H1 (cell line): ENCODE data around the gene PCDHA1. TPM values are rescaled to one million over a fixed set of nuclear protein-coding genes. Genes with fewer than 3 reads are reported as not detected.

Experiments used
- CTCF ChIA-PET: fragments of 300-600 bp; sonication (Branson Sonifier 250); formaldehyde crosslinking; loops from one replicate; lab custom pipeline; 2021; ENCODE audit not compliant: partially characterized antibody; lab: Charles Lee
- POLR2A ChIA-PET: fragments of 300-600 bp; sonication (Branson Sonifier 250); formaldehyde crosslinking; loops from one replicate; lab custom pipeline; 2021; ENCODE audit warnings: inconsistent platforms; ENCODE audit not compliant: partially characterized antibody; lab: Charles Lee
- DNase-seq, 2 experiments: peaks; one replicate each; pipeline versions ENCODE4 v3.0.0 to v3.0.0-alpha.2; 2010 to 2022; ENCODE audit warnings: low spot score in 2 of 2, low read depth in 1 of 2, mixed read lengths in 1 of 2
- FAIRE-seq: peaks from 2 replicates; lab custom pipeline; 2011; peaks lifted over from hg19 to GRCh38; lab: Jason Lieb, UNC
- H2AFZ ChIP-seq: 2 replicates; pipeline ENCODE4 v1.8.1; 2012; ENCODE audit warnings: low read length, inconsistent platforms
- H2AK5ac ChIP-seq: 2 replicates; pipeline ENCODE4 v1.6.1; 2013; ENCODE audit warnings: low read depth, low read length
- H2BK120ac ChIP-seq: replicated peaks from 2 replicates; pipeline ENCODE3; 2013; ENCODE audit warnings: low read depth, low read length, inconsistent platforms
- H2BK12ac ChIP-seq: 2 replicates; pipeline ENCODE4 v1.6.1; 2013; ENCODE audit warnings: low read depth, low read length
- H2BK15ac ChIP-seq: 2 replicates; pipeline ENCODE4 v1.6.1; 2013; ENCODE audit warnings: low read length
- H2BK20ac ChIP-seq: 2 replicates; pipeline ENCODE4 v1.6.1; 2013; ENCODE audit warnings: low read length
- H2BK5ac ChIP-seq: 2 replicates; pipeline ENCODE4 v1.6.1; 2013; ENCODE audit warnings: low read depth, low read length
- H3K14ac ChIP-seq: 2 replicates; pipeline ENCODE4 v1.6.1; 2013; ENCODE audit warnings: inconsistent platforms; ENCODE audit not compliant: insufficient read length
- H3K18ac ChIP-seq: 2 replicates; pipeline ENCODE4 v1.6.1; 2013; ENCODE audit warnings: low read length; ENCODE audit errors: extremely low read depth
- H3K23ac ChIP-seq: 2 replicates; pipeline ENCODE4 v1.6.1; 2013; ENCODE audit warnings: inconsistent platforms; ENCODE audit not compliant: insufficient read length
- H3K23me2 ChIP-seq: 2 replicates; pipeline ENCODE4 v1.6.1; 2013; ENCODE audit warnings: low read depth, low read length
- H3K27ac ChIP-seq: 2 replicates; pipeline ENCODE4 v1.6.1; 2011; ENCODE audit warnings: low read depth, low read length, inconsistent platforms
- H3K27me3 ChIP-seq, 4 experiments: replicated peaks in 1 of 4; 1 replicate in 1 of 4; 2 replicates in 3 of 4; pipeline versions ENCODE4 v1.6.1 to v1.8.1; 2011 to 2013; ENCODE audit warnings: low read length in 3 of 4, mild to moderate bottlenecking in 3 of 4, inconsistent platforms in 2 of 4, mixed read lengths in 2 of 4, moderate library complexity in 1 of 4; ENCODE audit not compliant: control insufficient read depth in 3 of 4, insufficient read depth in 3 of 4; ENCODE audit errors: extremely low read depth in 1 of 4
- H3K36me3 ChIP-seq, 4 experiments: 2 replicates each; pipeline versions ENCODE4 v1.6.1 to v1.8.1; 2011 to 2013; ENCODE audit warnings: mild to moderate bottlenecking in 4 of 4, low read length in 3 of 4, moderate library complexity in 2 of 4, control low read depth in 1 of 4, inconsistent platforms in 1 of 4; ENCODE audit not compliant: insufficient read depth in 4 of 4, control insufficient read depth in 2 of 4
- H3K4ac ChIP-seq: replicated peaks from 2 replicates; pipeline ENCODE3; 2013; ENCODE audit warnings: low read length, low read depth, mixed read lengths, inconsistent platforms; ENCODE audit not compliant: insufficient read length
- H3K4me1 ChIP-seq, 4 experiments: replicated peaks in 1 of 4; 1 replicate in 1 of 4; 2 replicates in 3 of 4; pipeline versions ENCODE4 v1.6.1 to v1.8.1; 2011 to 2013; ENCODE audit warnings: low read length in 3 of 4, inconsistent platforms in 2 of 4, mixed read lengths in 1 of 4; ENCODE audit not compliant: insufficient read depth in 4 of 4, control insufficient read depth in 3 of 4
- H3K4me2 ChIP-seq, 2 experiments: 2 replicates each; pipeline versions ENCODE4 v1.6.1 to v1.8.1; 2011 to 2013; ENCODE audit warnings: low read depth in 2 of 2, low read length in 2 of 2, control low read depth in 1 of 2, inconsistent platforms in 1 of 2, mild to moderate bottlenecking in 1 of 2; ENCODE audit not compliant: insufficient read depth in 1 of 2
- H3K4me3 ChIP-seq, 4 experiments: fragments of 200-600, 300-600 bp in 1 of 4; sonication (generic), shearing (Covaris generic), sonication (Bioruptor Twin) in 1 of 4; 2 replicates each; pipeline versions ENCODE4 v1.5.1 to v1.8.1; 2011 to 2016; ENCODE audit warnings: low read length in 4 of 4, low read depth in 3 of 4, control low read depth in 2 of 4, inconsistent platforms in 2 of 4, mild to moderate bottlenecking in 2 of 4, mixed read lengths in 1 of 4, moderate library complexity in 1 of 4; ENCODE audit not compliant: insufficient read depth in 2 of 4; ENCODE audit errors: extremely low read depth in 1 of 4
- H3K56ac ChIP-seq: replicated peaks from 2 replicates; pipeline ENCODE3; 2013; ENCODE audit warnings: low read depth, mild to moderate bottlenecking, mixed read lengths, low read length, inconsistent platforms; ENCODE audit not compliant: insufficient read length
- H3K79me1 ChIP-seq: 2 replicates; pipeline ENCODE4 v1.6.1; 2013; ENCODE audit warnings: low read depth, low read length, control low read depth
- H3K79me2 ChIP-seq, 2 experiments: 2 replicates each; pipeline versions ENCODE4 v1.6.1 to v1.8.1; 2012 to 2013; ENCODE audit warnings: low read length in 2 of 2, mild to moderate bottlenecking in 2 of 2, inconsistent platforms in 1 of 2; ENCODE audit not compliant: insufficient read depth in 2 of 2, control insufficient read depth in 1 of 2
- H3K9ac ChIP-seq, 4 experiments: replicated peaks in 1 of 4; 1 replicate in 1 of 4; 2 replicates in 3 of 4; pipeline versions ENCODE4 v1.6.1 to v1.8.1; 2011 to 2013; ENCODE audit warnings: low read depth in 3 of 4, low read length in 3 of 4, control low read depth in 2 of 4, mild to moderate bottlenecking in 2 of 4, moderate library complexity in 2 of 4, inconsistent platforms in 1 of 4; ENCODE audit errors: extremely low read depth in 1 of 4
- H3K9me3 ChIP-seq, 2 experiments: 2 replicates each; pipeline versions ENCODE4 v1.6.1 to v1.8.1; 2012 to 2013; ENCODE audit warnings: mild to moderate bottlenecking in 2 of 2, moderate library complexity in 2 of 2, control low read depth in 1 of 2, inconsistent platforms in 1 of 2, low read depth in 1 of 2, low read length in 1 of 2, mixed read lengths in 1 of 2; ENCODE audit not compliant: insufficient read depth in 2 of 2
- H4K20me1 ChIP-seq, 2 experiments: replicated peaks in 1 of 2; 2 replicates each; pipeline versions ENCODE3 to v1.8.1; 2011 to 2013; ENCODE audit warnings: inconsistent platforms in 2 of 2, low read length in 2 of 2, mild to moderate bottlenecking in 1 of 2; ENCODE audit not compliant: insufficient read depth in 2 of 2, control insufficient read depth in 1 of 2
- H4K5ac ChIP-seq: 2 replicates; pipeline ENCODE4 v1.6.1; 2013; ENCODE audit warnings: low read length, low read depth, mixed read lengths, inconsistent platforms; ENCODE audit not compliant: insufficient read length
- H4K8ac ChIP-seq: 2 replicates; pipeline ENCODE4 v1.8.0; 2013; ENCODE audit warnings: mild to moderate bottlenecking, moderate library complexity, low read length, inconsistent platforms; ENCODE audit not compliant: insufficient read depth; ENCODE audit errors: extremely low read depth
- H4K91ac ChIP-seq: replicated peaks from 2 replicates; pipeline ENCODE3; 2013; ENCODE audit warnings: low read length, mixed read lengths, inconsistent platforms; ENCODE audit not compliant: insufficient read length
- BACH1 ChIP-seq: IDR thresholded peaks from 2 replicates; pipeline ENCODE4 v1.6.1; 2012; ENCODE audit warnings: low read length, improper control_type of control experiment
- SIX5 ChIP-seq: IDR thresholded peaks from 2 replicates; pipeline ENCODE4 v1.6.1; 2011; ENCODE audit warnings: mild to moderate bottlenecking, low read depth, low read length
- YY1 ChIP-seq: IDR thresholded peaks from 2 replicates; pipeline ENCODE4 v1.6.1; 2011; ENCODE audit warnings: low read depth, mild to moderate bottlenecking, low read length
- ZNF274 ChIP-seq: IDR thresholded peaks from 2 replicates; pipeline ENCODE4 v1.7.0; 2012; ENCODE audit warnings: low read length, borderline replicate concordance; ENCODE audit errors: extremely low read depth
- WGBS, 2 experiments: shearing (Covaris generic) in 1 of 2; methylation state at CpG; one replicate each; pipeline versions ENCODE4 v1.1.6 to v1.1.7; 2013 to 2015; ENCODE audit warnings: low lambda C conversion rate in 2 of 2, mixed read lengths in 2 of 2, inconsistent platforms in 1 of 2, low coverage in 1 of 2, missing lambda C conversion rate in 1 of 2; ENCODE audit not compliant: insufficient replicate concordance in 2 of 2, insufficient coverage in 1 of 2, insufficient read length in 1 of 2; ENCODE audit errors: extremely low coverage in 1 of 2, missing lambda C conversion rate in 1 of 2; 5-methylcytosine and 5-hydroxymethylcytosine counted together
- polyA plus RNA-seq, 7 experiments: library from polyadenylated mRNA; depleted of rRNA in 3 of 7; stranded (reverse) in 5 of 7; unstranded in 2 of 7; fragments of >200 nt in 5 of 7; fragments of 200-250 nt in 2 of 7; gene quantifications; 1 replicate in 5 of 7; 2 replicates in 1 of 7; 4 replicates in 1 of 7; pipeline versions ENCODE4 v1.2.1 to v1.2.3, GENCODE V29; 2011 to 2013; ENCODE audit warnings: missing spikeins in 2 of 7, mixed read lengths in 2 of 7
- total RNA-seq: library from RNA; stranded (reverse); fragmentation: NEBNext Ultra II Directional; extraction: Animal tissue kit (Norgen Biotek cat#: 25700); gene quantifications from 2 replicates; pipeline ENCODE4 v1.2.1, GENCODE V29; 2021

The PCDHA1 gene
- total and polyA plus RNA-seq, 2 of the 8 experiments (the other 6 are each of a cell fraction or from before 2014, with no cell fraction given) = 0.23 to 0.50 TPM

GRCh38 chr5:140764177-140764973 is 21.6 kb upstream of the PCDHA1 start:
- Histone ChIP-seq H4K91ac (no peak overlapping the region), H3K4ac (no peak overlapping the region), H2AK5ac (no peak overlapping the region), H3K4me2 (no peak overlapping the region), H2BK15ac (no peak overlapping the region), H3K18ac (no peak overlapping the region), H3K79me1 (no peaks in the 10 kb centered on the region), H3K79me2 (no peaks in the 10 kb centered on the region), H4K8ac (no peak overlapping the region), H3K27me3 (no peaks in the 10 kb centered on the region), H2BK20ac (no peak overlapping the region), H3K9me3 (peaks cover 58 to 60% of the 10 kb centered on the region in 2 experiments), H4K20me1 (no peaks in the 10 kb centered on the region), H2BK12ac (no peak overlapping the region), H2AFZ (no peak overlapping the region), H3K9ac (no peak overlapping the region), H3K4me3 (no peak overlapping the region), H3K23me2 (no peaks in the 10 kb centered on the region), H3K23ac (no peak overlapping the region), H3K56ac (no peak overlapping the region), H3K27ac (no peak overlapping the region), H4K5ac (no peak overlapping the region), H3K4me1 (no peaks in the 10 kb centered on the region), H2BK5ac (no peak overlapping the region), H2BK120ac (no peak overlapping the region), H3K14ac (no peak overlapping the region), H3K36me3 (no peaks in the 10 kb centered on the region)
- CTCF ChIA-PET = no interaction called here
- peak; percentile 93 for TF ChIP-seq ZNF274
- TF ChIP-seq BACH1 = no peak
- TF ChIP-seq YY1 = no peak
- no peak for TF ChIP-seq SIX5
- POLR2A ChIA-PET = no interaction called here
- no peak for FAIRE-seq
- no peak for DNase-seq
- 90% methylated on average over 2 of the region's 2 CpGs; no CpG with 5 or more reads in 1 of the 2 experiments for WGBS, 2 experiments
